HG02970 (cell line): ENCODE results near the gene ATP6AP1.

Experiments
- ATAC-seq: cut with Tn5 transposase; IDR thresholded peaks from one replicate; pipeline ENCODE4 v1.9.1; 2021; ENCODE audit warnings: mild to moderate bottlenecking, moderate library complexity, moderate number of reproducible peaks; ENCODE audit not compliant: unreplicated experiment, low FRiP score

ATP6AP1 gene

DNA sequence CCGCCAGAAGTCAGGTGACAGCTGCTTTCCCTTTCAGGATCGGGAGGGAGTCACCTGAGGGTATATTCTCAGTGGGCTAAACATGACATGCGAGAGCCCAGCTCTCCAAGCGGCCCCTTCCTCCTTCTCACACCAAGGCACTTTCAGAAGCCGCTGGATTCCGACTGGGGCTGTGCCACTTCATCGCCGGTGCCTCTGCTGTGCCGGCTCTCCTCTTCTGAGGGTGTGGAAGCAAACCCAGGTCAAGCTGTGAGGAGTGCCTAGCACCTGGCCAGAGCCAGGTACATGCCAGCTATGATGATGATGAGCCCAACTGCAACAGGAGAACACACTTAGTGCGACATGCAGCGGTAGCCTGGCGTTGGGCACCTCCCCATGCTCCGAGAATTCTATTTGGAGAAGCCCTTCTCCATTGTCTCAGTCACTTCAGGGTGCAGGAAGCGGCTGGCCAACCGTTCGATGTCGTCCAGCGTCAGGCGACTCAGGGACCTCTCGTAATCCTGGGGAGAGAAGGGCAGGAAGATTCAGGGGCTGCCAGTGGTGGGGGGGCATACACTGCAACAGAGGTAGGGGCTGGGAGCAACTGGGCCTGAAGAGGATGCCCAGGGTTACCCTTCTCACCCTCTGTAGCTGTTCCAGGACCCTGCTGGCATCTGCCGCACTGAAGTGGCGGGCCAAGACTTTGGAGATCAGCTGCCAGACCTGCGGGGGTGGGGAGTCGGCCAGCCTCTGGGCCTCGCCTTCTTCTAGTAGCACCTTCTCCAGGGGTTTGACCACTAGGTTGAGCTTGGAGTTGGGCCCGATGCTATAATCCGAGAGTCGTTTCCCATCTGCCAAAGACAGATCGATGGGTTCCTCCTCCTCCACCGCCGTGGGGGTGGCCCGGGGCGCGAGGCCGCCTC lies 56.9 kb downstream of the ATP6AP1 start:
- no peak for ATAC-seq

DNA sequence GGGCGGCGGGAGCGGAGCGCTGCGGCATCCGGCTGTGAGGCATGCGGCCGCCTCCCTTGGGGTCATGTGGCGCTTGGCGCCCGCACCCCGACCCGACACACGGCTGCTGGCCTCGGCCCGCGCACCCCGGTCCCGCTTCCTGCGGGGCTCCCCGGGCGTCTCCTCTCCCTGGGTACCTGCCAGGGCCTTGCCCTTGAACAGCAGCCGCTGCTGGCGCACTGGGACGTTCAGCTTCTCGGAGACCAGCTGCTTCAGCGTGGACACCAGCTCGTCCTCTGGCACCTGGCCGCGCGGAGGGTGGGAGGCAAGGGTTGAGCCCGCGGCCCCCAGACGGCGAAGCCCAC lies 57.5 kb downstream of the ATP6AP1 start:
- no peak for ATAC-seq
